K562 (cell line): ENCODE measurements around the gene PRDX3. TPM values are rescaled to one million over a fixed set of nuclear protein-coding genes. Genes with fewer than 3 reads are reported as not detected.
A peak's percentile ranks its signal among the peaks of the same experiment; 100 is the strongest.

Experiments
- ATF7 ChIP-seq: fragments of 450-650 bp; IDR thresholded peaks from 2 replicates; pipeline ENCODE4 v1.7.1; 2014; ENCODE audit warnings: mild to moderate bottlenecking, moderate library complexity
- BRF1 ChIP-seq: IDR thresholded peaks from 3 replicates; pipeline ENCODE4 v1.6.1; 2011; ENCODE audit warnings: borderline replicate concordance, mild to moderate bottlenecking; ENCODE audit not compliant: insufficient read length; ENCODE audit errors: extremely low read depth
- CCAR2 ChIP-seq: fragments of 200-400 bp; formaldehyde crosslinking; IDR thresholded peaks from 2 replicates; pipeline ENCODE4 v1.6.1; 2017; ENCODE audit warnings: mild to moderate bottlenecking, low read depth, low read length
- CEBPG ChIP-seq, 3 experiments: fragments of 200-800 bp in 1 of 3; sonication (Bioruptor generic) in 1 of 3; sonication (generic) in 1 of 3; formaldehyde crosslinking in 1 of 3; IDR thresholded peaks in 2 of 3; conservative IDR thresholded peaks in 1 of 3; 2 replicates each; pipeline versions ENCODE4 v1.6.1 to v1.8.0; 2016 to 2022; ENCODE audit warnings: missing compliant biosample characterization in 2 of 3, missing genetic modification characterization in 2 of 3, mild to moderate bottlenecking in 1 of 3, missing genetic modification reagents in 1 of 3
- CREM ChIP-seq: IDR thresholded peaks from 2 replicates; pipeline ENCODE4 v1.6.1; 2014; ENCODE audit warnings: antibody characterized with exemption, low read depth
- CTBP1 ChIP-seq: fragments of 450-650 bp; IDR thresholded peaks from 2 replicates; pipeline ENCODE4 v1.6.1; 2016; ENCODE audit warnings: borderline replicate concordance
- FOXP1 ChIP-seq: sonication (generic); formaldehyde crosslinking; IDR thresholded peaks from 2 replicates; pipeline ENCODE4 v1.8.0; 2022; ENCODE audit warnings: mild to moderate bottlenecking, missing genetic modification reagents
- HSF4 ChIP-seq: fragments of 250-450 bp; sonication (Bioruptor Pico); IDR thresholded peaks from 2 replicates; pipeline ENCODE4 v2.1.2; 2022; ENCODE audit warnings: mild to moderate bottlenecking, moderate library complexity, borderline replicate concordance
- NRF1 ChIP-seq, 2 experiments: fragments of 450-650 bp; IDR thresholded peaks in 1 of 2; conservative IDR thresholded peaks in 1 of 2; 2 replicates each; pipeline ENCODE4 v1.6.1; 2014; ENCODE audit warnings: mild to moderate bottlenecking in 2 of 2
- PTBP1 ChIP-seq: fragments of 200-400 bp; formaldehyde crosslinking; IDR thresholded peaks from 2 replicates; pipeline ENCODE4 v1.6.1; 2017; ENCODE audit warnings: low read depth, low read length
- REST ChIP-seq, 2 experiments: fragments of 450-650 bp; formaldehyde crosslinking in 1 of 2; IDR thresholded peaks; 2 replicates each; pipeline versions ENCODE4 v1.4.0 to v1.6.1; 2014 to 2020; ENCODE audit warnings: mild to moderate bottlenecking in 2 of 2, borderline replicate concordance in 1 of 2, low read depth in 1 of 2
- RNF2 ChIP-seq: sonication (generic); IDR thresholded peaks from 2 replicates; pipeline ENCODE4 v1.6.1; 2016
- SOX6 ChIP-seq: fragments of 450-650 bp; IDR thresholded peaks from 2 replicates; pipeline ENCODE4 v1.6.1; 2014; ENCODE audit warnings: mild to moderate bottlenecking
- TSHZ1 ChIP-seq: fragments of 250-450 bp; sonication (Bioruptor Pico); IDR thresholded peaks from 2 replicates; pipeline ENCODE4 v1.4.0; 2020; ENCODE audit warnings: mild to moderate bottlenecking, moderate library complexity
- ZNF184 ChIP-seq: sonication (generic); formaldehyde crosslinking; IDR thresholded peaks from 2 replicates; pipeline ENCODE4 v1.5.0; 2020; ENCODE audit warnings: missing genetic modification reagents
- polyA plus RNA-seq, 8 experiments: library from polyadenylated mRNA; depleted of rRNA in 4 of 8; stranded (reverse) in 5 of 8; unstranded in 3 of 8; fragments of >200 nt; fragmentation: Nextera tagmentation in 2 of 8; fragmentation: Illumina TruSeq in 1 of 8; extraction: Ambion mirVana in 2 of 8; extraction: Trizol in 1 of 8; gene quantifications; 2 replicates each; pipeline versions ENCODE4 v1.2.1 to v1.2.3, GENCODE V29; 2011 to 2014; ENCODE audit warnings: inconsistent platforms in 1 of 8, missing spikeins in 1 of 8
- total RNA-seq, 7 experiments: library from RNA; depleted of rRNA in 6 of 7; stranded (reverse); fragments of >200 nt in 6 of 7; fragmentation: Illumina TruSeq in 2 of 7; extraction: Trizol in 2 of 7; gene quantifications; 2 replicates each; pipeline versions ENCODE4 v1.2.1 to v1.2.3, GENCODE V29; 2011 to 2021; ENCODE audit warnings: low replicate concordance in 1 of 7

The PRDX3 gene
- total and polyA plus RNA-seq, 9 of the 15 experiments (the other 6 are each of a cell fraction or from before 2014, with no cell fraction given), result 122 to 994 (median 173) TPM

- TF ChIP-seq REST (IDR thresholded peaks at IDR 0.05; ENCODE audit: borderline replicate concordance) (peak; percentile 23; the same call in 1 of the 2 replicates), REST (CRISPR knock-in tag; IDR thresholded peaks at IDR 0.05; ENCODE audit: low read depth) (no peak), CCAR2 (no peak), ZNF184 (no peak), HSF4 (CRISPR knock-in tag) (no peak), TSHZ1 (no peak), RNF2 (0 out of 2 replicates have a peak, but pooled peaks have one; percentile 45), CEBPG (CRISPR knock-in tag; IDR thresholded peaks at IDR 0.05) (peak; percentile 91), CEBPG (tag; conservative IDR thresholded peaks at IDR 0.05 in 1 of 2, IDR thresholded peaks at IDR 0.05 in 1 of 2) (peak; percentile 30 to 40; a peak in 1 of 4 replicates), NRF1 (conservative IDR thresholded peaks at IDR 0.05 in 1 of 2, IDR thresholded peaks at IDR 0.05 in 1 of 2) (0 out of 4 replicates have a peak, but pooled peaks of 1 of the 2 experiments have one; percentile 11), FOXP1 (CRISPR knock-in tag) (0 out of 2 replicates have a peak, but pooled peaks have one; percentile 40), CTBP1 (peak; percentile 43; the same call in 1 of the 2 replicates), SOX6 (peak; percentile 50), CREM (peak; percentile 87), BRF1 (no peak), PTBP1 (no peak), ATF7 (peak; percentile 85)
These were observed 16.7 kb downstream of the PRDX3 start (continued) for GRCh38 chr10:119161680-119162451.
